GM13976 (cell line): ENCODE measurements around the gene DCDC1.

Experiments
- DNase-seq: peaks from one replicate; pipeline ENCODE4 v3.0.0; 2012; ENCODE audit warnings: low spot score
- CTCF ChIP-seq: IDR thresholded peaks from 2 replicates; pipeline ENCODE4 v1.5.1; 2012; ENCODE audit warnings: borderline replicate concordance, mild to moderate bottlenecking; ENCODE audit not compliant: insufficient read depth; ENCODE audit errors: extremely low read depth, missing control alignments, control extremely low read depth
- in situ Hi-C: fragments of 300-500 bp; cut with MboI; formaldehyde crosslinking; loops from one replicate; pipeline ENCODE4 v1.12.0; 2022; ENCODE audit warnings: low sequenced_read_pairs, mixed read lengths, inconsistent platforms; ENCODE audit not compliant: unreplicated experiment

DCDC1 gene

DNA sequence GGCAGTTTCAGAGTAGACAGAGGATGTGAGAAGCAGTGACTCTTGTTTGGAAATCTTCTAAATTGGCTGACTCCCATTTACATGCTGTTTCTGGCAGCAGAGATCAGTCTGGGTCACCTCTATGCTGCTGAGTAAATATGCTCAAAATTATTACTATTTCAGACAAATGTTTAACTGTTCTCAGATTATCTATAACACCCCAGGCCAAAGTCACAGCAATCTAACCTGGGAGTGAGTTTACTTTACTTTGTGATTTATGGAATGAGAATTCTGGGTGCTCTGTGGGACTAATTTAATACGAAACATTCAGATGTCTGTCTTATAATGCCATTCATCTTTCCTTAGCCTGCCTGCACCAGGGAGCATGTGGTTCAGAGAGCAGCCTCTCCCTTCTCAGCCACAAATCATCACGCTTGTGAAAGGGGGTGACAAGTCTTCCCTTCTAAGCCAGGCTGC is 500.9 kb downstream of the DCDC1 start:
- DNase-seq: no peak
- in situ Hi-C loops: no loop called here
- TF ChIP-seq CTCF: no peak

DNA sequence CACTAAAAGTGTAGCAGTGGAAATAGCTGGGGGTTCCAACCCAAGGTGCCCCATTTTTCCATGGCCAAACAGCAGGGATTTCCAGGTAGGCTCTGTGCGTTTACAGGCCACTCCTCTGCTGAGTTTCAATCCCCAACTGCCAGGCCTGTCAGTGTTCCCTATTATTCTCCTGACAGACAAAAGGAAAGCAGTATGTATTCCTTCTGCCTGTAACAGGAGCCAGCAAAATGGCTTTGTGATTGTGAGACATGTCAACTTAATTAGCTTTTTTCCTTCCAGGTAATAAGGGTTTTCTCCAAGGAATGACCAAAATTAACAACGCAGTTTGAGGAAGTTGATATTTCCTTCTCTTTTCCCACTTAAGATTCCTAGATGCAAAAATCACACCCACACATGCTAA is 506.3 kb downstream of the DCDC1 start:
- in situ Hi-C loops: no loop called here
- TF ChIP-seq CTCF: no peak
- DNase-seq: no peak

GRCh38 chr11:30861531-30861930 is 508.0 kb downstream of the DCDC1 start:
- TF ChIP-seq CTCF: no peak
- in situ Hi-C loops: no loop called here
- no peak for DNase-seq

DNA sequence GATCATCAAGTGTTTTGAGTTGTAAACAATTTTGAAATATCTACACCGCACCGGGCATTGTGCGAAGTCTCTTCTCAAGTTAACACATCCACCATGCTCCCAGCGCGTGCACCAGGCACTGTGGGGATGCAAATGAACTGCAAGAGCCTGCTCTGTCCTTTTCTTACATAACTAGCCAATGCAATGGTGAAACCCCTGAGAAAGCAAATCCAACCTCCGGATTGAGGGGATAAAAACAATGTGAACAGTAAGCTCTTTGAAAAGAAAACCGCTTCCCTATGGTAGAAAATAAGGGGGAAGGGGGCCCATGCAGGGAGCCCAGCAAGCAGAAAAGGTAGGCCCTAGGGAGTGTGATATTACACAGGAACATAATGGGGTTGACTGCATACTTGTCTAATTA is 508.5 kb downstream of the DCDC1 start:
- in situ Hi-C loops: no loop called here
- no peak for TF ChIP-seq CTCF
- no peak for DNase-seq

GRCh38 chr11:30860146-30860545 is 509.4 kb downstream of the DCDC1 start:
- in situ Hi-C loops: no loop called here
- no peak for DNase-seq
- no peak for TF ChIP-seq CTCF

GRCh38 chr11:30859669-30860068 is 509.9 kb downstream of the DCDC1 start:
- DNase-seq: no peak
- in situ Hi-C loops: no loop called here

More at GRCh38 chr11:30859669-30860068, 509.9 kb downstream of the DCDC1 start:
- no peak for TF ChIP-seq CTCF
